Adrenal gland (tissue), 12 donors: Measurements from ENCODE around the gene BSG. TPM values are rescaled to one million over a fixed set of nuclear protein-coding genes. Genes with fewer than 3 reads are reported as not detected.

Source experiments
- DNase-seq, 7 donors: peaks; one replicate each; pipeline ENCODE4 v3.0.0-alpha.2; 2019 to 2020
- H3K27ac ChIP-seq, 5 donors: fragments of 200-600 bp; sonication (generic) in 4 of 5; 1 replicate in 3 of 5; 2 replicates in 2 of 5; pipeline versions ENCODE4 v1.5.1 to v1.8.0; 2016 to 2020; ENCODE audit warnings: mild to moderate bottlenecking in 1 of 5
- H3K27me3 ChIP-seq: fragments of 200-600 bp; 2 replicates; pipeline ENCODE4 v1.8.0; 2021
- H3K36me3 ChIP-seq, 2 donors: fragments of 200-600 bp; replicated peaks in 1 of 2; 1 replicate in 1 of 2; 2 replicates in 1 of 2; pipeline versions ENCODE4 v1.5.1 to v1.8.0; 2018 to 2022
- H3K4me1 ChIP-seq, 2 donors: fragments of 200-600 bp; replicated peaks in 1 of 2; 1 replicate in 1 of 2; 2 replicates in 1 of 2; pipeline versions ENCODE4 v1.5.1 to v1.8.0; 2018 to 2021
- H3K4me3 ChIP-seq, 4 donors: fragments of 200-600 bp; sonication (generic) in 3 of 4; one replicate each; pipeline ENCODE4 v1.5.1; 2016 to 2018
- H3K9me3 ChIP-seq, 3 donors: fragments of 200-600 bp; sonication (generic) in 1 of 3; replicated peaks in 1 of 3; 1 replicate in 2 of 3; 2 replicates in 1 of 3; pipeline versions ENCODE4 v1.5.1 to v1.8.0; 2016 to 2021
- CTCF ChIP-seq, 6 experiments: fragments of 450-650 bp in 4 of 6; fragments of 200-600 bp in 2 of 6; sonication (generic) in 1 of 6; IDR thresholded peaks; 1 replicate in 5 of 6; 2 replicates in 1 of 6; pipeline versions ENCODE4 v1.5.1 to v1.8.0; 2016 to 2021; ENCODE audit warnings: antibody characterized with exemption in 6 of 6, mild to moderate bottlenecking in 2 of 6, moderate library complexity in 1 of 6
- POLR2A ChIP-seq, 2 donors: fragments of 450-650 bp; IDR thresholded peaks; one replicate each; pipeline ENCODE4 v1.6.1; 2017; ENCODE audit warnings: antibody characterized with exemption in 2 of 2, mild to moderate bottlenecking in 2 of 2, moderate library complexity in 1 of 2
- WGBS, 4 donors: extraction: QIAGEN DNeasy Blood & Tissue Kit in 2 of 4; methylation state at CpG; one replicate each; pipeline versions ENCODE4 v1.1.5 to v1.1.7; 2013 to 2017; 5-methylcytosine and 5-hydroxymethylcytosine counted together
- intact Hi-C, 2 donors: fragments of 100-400 bp; cut with DNase I; formaldehyde crosslinking; loops; one replicate each; pipeline versions ENCODE4 v1.14.1 to v1.15.0; 2022 to 2023
- polyA plus RNA-seq, 3 donors: library from polyadenylated mRNA; stranded (reverse); fragments of 200-250 nt in 2 of 3; fragments of 350-450 nt in 1 of 3; fragmentation: Illumina TruSeq in 1 of 3; extraction: RNeasy Lipid Tissue Mini Kit (QIAGEN cat#74804) in 1 of 3; gene quantifications; one replicate each; pipeline ENCODE4 v1.2.3, GENCODE V29; 2013 to 2014
- total RNA-seq, 9 donors: library from RNA; depleted of rRNA in 4 of 9; stranded (reverse); fragments of >200 nt in 4 of 9; fragments of 120-200 nt in 1 of 9; fragmentation: NEBNext Ultra II Directional in 1 of 9; extraction: Animal tissue kit (Norgen Biotek cat#: 25700) in 1 of 9; gene quantifications; one replicate each; pipeline versions ENCODE4 v1.1.0 to v1.2.4, GENCODE V29; 2013 to 2023
- donor health status: healthy with polysubstance abuse.
- donor health status: Bipolar disorder and iron deficiency.
- donor health status: DM: yes; HTN: yes; CAD: no.
- donor health status: DM: no; HTN: no; CAD: no.
- donor health status: DM: no; HTN: no; CAD: no.
- donor health status: DM: yes; HTN: yes; CAD: no.

Gene BSG
- total and polyA plus RNA-seq, 12 donors, result 328 to 2,214 (median 832) TPM

DNA sequence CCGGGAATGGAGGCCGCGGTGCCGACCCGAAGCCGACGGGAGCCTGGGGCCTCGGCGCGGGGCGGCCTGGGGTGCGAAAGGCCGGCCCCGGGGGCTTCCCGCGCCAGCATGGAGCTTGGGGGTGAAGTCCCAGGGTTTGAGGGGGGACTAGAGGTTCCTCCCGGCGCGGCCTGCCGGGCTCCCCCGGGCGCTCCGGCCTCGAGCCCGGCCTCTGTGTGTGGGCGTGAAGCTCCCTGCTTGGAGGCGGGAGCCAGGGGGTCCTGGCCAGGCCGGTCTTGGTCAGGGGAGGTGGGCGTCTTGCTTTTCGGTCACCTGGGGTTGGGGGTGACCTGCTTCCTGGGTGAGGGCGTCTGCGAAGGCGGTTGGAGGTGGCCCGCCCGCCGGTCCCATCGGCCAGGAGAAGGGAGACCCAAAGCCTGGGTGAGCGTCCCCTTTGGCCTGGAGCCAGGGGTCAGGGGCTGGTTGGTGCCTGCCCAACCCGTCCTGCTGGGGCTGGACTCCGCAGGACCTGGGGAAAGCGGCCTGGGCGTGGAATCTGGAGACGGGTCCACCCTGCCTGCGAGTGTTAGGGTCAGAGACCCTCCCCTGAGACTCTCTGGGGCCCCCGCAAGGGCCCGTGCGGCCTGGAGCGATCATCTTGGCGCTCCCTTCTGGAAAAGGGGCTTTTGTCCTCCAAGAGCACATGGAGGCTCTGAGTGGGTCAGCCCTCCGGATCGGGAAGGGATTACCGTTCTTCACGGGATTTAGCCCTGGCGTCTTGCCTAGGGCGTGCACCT is 535 bp downstream of the BSG start:
- peak; percentile 64 to 80 (median 74) for DNase-seq

GRCh38 chr19:573519-573825 is 1.1 kb downstream of the BSG start:
- Histone ChIP-seq H3K27me3 (no peaks in the 10 kb centered on the region), H3K4me3 (peak overlapping the region; percentile 43 to 95 (median 86)), H3K9me3 (no peaks in the 10 kb centered on the region), H3K27ac (peak overlapping the region; percentile 51 to 97 (median 94)), H3K36me3 (no peaks in the 10 kb centered on the region), H3K4me1 (peaks cover 50 to 57% of the 10 kb centered on the region in 2 donors)
- WGBS, 4 donors, result 0 to 2% (median 1%) methylated on average over 8 to 15 of the region's 15 CpGs
- intact Hi-C loops, result no loop called here
- no peak for DNase-seq
- TF ChIP-seq CTCF (IDR thresholded peaks at IDR 0.05) (peak in 1 of 6 experiments; percentile 20), POLR2A (IDR thresholded peaks at IDR 0.05) (no peak)

More for the DNA sequence above, 535 bp downstream of the BSG start:
- 0 to 1% (median 0%) methylated on average over 4 to 55 of the region's 55 CpGs for WGBS, 4 donors
- Histone ChIP-seq H3K27ac (peak overlapping the region; percentile 51 to 97 (median 94)), H3K36me3 (no peaks in the 10 kb centered on the region), H3K4me1 (peaks cover 50 to 57% of the 10 kb centered on the region in 2 donors), H3K9me3 (no peaks in the 10 kb centered on the region), H3K4me3 (peak overlapping the region; percentile 43 to 95 (median 86)), H3K27me3 (no peaks in the 10 kb centered on the region)
- intact Hi-C loops, result no loop called here
- TF ChIP-seq POLR2A (IDR thresholded peaks at IDR 0.05) (no peak), CTCF (IDR thresholded peaks at IDR 0.05) (peak in 1 of 6 experiments; percentile 8)

- peak in 1 of 2 donors; percentile 60 for TF ChIP-seq POLR2A (IDR thresholded peaks at IDR 0.05)
- TF ChIP-seq CTCF (IDR thresholded peaks at IDR 0.05), result no peak
- no peaks in the 10 kb centered on the region for H3K27me3 ChIP-seq
- H3K4me3 ChIP-seq, result peak overlapping the region in 1 of 4 donors; percentile 82
- H3K4me1 ChIP-seq, result peaks cover 50 to 57% of the 10 kb centered on the region in 2 donors
- peaks cover 0 to 4% of the 10 kb centered on the region in 2 donors for H3K36me3 ChIP-seq
- peak overlapping the region; percentile 60 to 97 (median 94) for H3K27ac ChIP-seq
- intact Hi-C loops, result no loop called here
- WGBS, 4 donors, result 23 to 28% (median 26%) methylated on average over 10 to 32 of the region's 32 CpGs
- no peaks in the 10 kb centered on the region for H3K9me3 ChIP-seq
- DNase-seq, result peak in 5 of 7 donors; percentile 46 to 66 (median 59)
Observed at GRCh38 chr19:574658-575526, 2.5 kb downstream of the BSG start.
